Skin of body (tissue), 2 donors: ENCODE data around the gene TBL1X. TPM values are rescaled to one million over a fixed set of nuclear protein-coding genes. Genes with fewer than 3 reads are reported as not detected.
A peak's percentile ranks its signal among the peaks of the same experiment; 100 is the strongest.

Experiments used
- DNase-seq: peaks from one replicate; lab custom pipeline; 2025; lab: John Stamatoyannopoulos, UW
- total RNA-seq: library from RNA; depleted of rRNA; stranded (reverse); fragments of >200 nt; gene quantifications from one replicate; pipeline ENCODE4 v1.2.3, GENCODE V29; 2014

The TBL1X gene
- total RNA-seq, 1 donor from 2014 or later = 13.2 TPM

- peak; percentile 22 for DNase-seq
Observed at GRCh38 chrX:9494771-9495170, 29.9 kb downstream of the TBL1X start.

GRCh38 chrX:9495496-9495895 is 30.6 kb downstream of the TBL1X start:
- no peak for DNase-seq

GRCh38 chrX:9498236-9498635 is 33.4 kb downstream of the TBL1X start:
- DNase-seq = no peak

GRCh38 chrX:9500584-9500983 is 35.7 kb downstream of the TBL1X start:
- no peak for DNase-seq

- DNase-seq = no peak
Observed at GRCh38 chrX:9501362-9501761, 36.5 kb downstream of the TBL1X start.

GRCh38 chrX:9503261-9503660 is 38.4 kb downstream of the TBL1X start:
- DNase-seq = no peak

- DNase-seq = no peak
Observed at GRCh38 chrX:9510366-9510765, 45.5 kb downstream of the TBL1X start.

GRCh38 chrX:9510980-9511379 is 46.1 kb downstream of the TBL1X start:
- DNase-seq = no peak

- DNase-seq = no peak
Observed at GRCh38 chrX:9515489-9515888, 50.6 kb downstream of the TBL1X start.

GRCh38 chrX:9515973-9516538 is 51.2 kb downstream of the TBL1X start:
- DNase-seq = no peak

GRCh38 chrX:9516635-9517034 is 51.8 kb downstream of the TBL1X start:
- no peak for DNase-seq

- DNase-seq = no peak
Observed at GRCh38 chrX:9518051-9518450, 53.2 kb downstream of the TBL1X start.

GRCh38 chrX:9518889-9519288 is 54.0 kb downstream of the TBL1X start:
- no peak for DNase-seq

- no peak for DNase-seq
Observed at GRCh38 chrX:9519546-9520216, 54.8 kb downstream of the TBL1X start.

GRCh38 chrX:9520217-9520590 is 55.3 kb downstream of the TBL1X start:
- DNase-seq = no peak

- DNase-seq = peak; percentile 45
Observed at GRCh38 chrX:9522378-9523155, 57.7 kb downstream of the TBL1X start.

GRCh38 chrX:9525511-9526248 is 60.8 kb downstream of the TBL1X start:
- peak; percentile 3 for DNase-seq

- no peak for DNase-seq
Observed at GRCh38 chrX:9526965-9527364, 62.1 kb downstream of the TBL1X start.

GRCh38 chrX:9528498-9528897 is 63.6 kb downstream of the TBL1X start:
- DNase-seq = no peak

- no peak for DNase-seq
Observed at GRCh38 chrX:9529223-9529622, 64.4 kb downstream of the TBL1X start.

GRCh38 chrX:9530848-9531274 is 66.0 kb downstream of the TBL1X start:
- peak; percentile 28 for DNase-seq

- DNase-seq = no peak
Observed at GRCh38 chrX:9532349-9532748, 67.5 kb downstream of the TBL1X start.
